AG04450 (cell line): Measurements from ENCODE around the gene MRPL34. TPM values are rescaled to one million over a fixed set of nuclear protein-coding genes. Genes with fewer than 3 reads are reported as not detected.

ENCODE experiments used
- CTCF ChIA-PET: fragments of 300-600, 350-600 bp; formaldehyde crosslinking; extraction: SDS; loops from one replicate; lab custom pipeline; 2022; ENCODE audit warnings: antibody characterized with exemption, inconsistent platforms; lab: Charles Lee
- POLR2A ChIA-PET: fragments of 350-600 bp; formaldehyde crosslinking; extraction: SDS; loops from one replicate; lab custom pipeline; 2021; ENCODE audit warnings: antibody characterized with exemption, inconsistent platforms; lab: Yijun Ruan, JAX
- DNase-seq: peaks from one replicate; pipeline ENCODE4 v3.0.0-alpha.2; 2011; ENCODE audit warnings: low read depth, low spot score
- H3K27ac ChIP-seq: one replicate; pipeline ENCODE4 v1.5.1; 2012; ENCODE audit warnings: low read depth, low read length, control low read depth
- H3K27me3 ChIP-seq: one replicate; pipeline ENCODE4 v1.6.0; 2012; ENCODE audit warnings: low read length; ENCODE audit not compliant: control insufficient read depth, insufficient read depth
- H3K4me3 ChIP-seq: 2 replicates; pipeline ENCODE4 v1.5.1; 2011; ENCODE audit warnings: mild to moderate bottlenecking, low read depth, low read length, control low read depth
- H3K9me3 ChIP-seq: 2 replicates; pipeline ENCODE4 v1.5.1; 2012; ENCODE audit warnings: low read length; ENCODE audit not compliant: control insufficient read depth, insufficient read depth
- polyA plus RNA-seq: library from polyadenylated mRNA; depleted of rRNA; stranded (reverse); fragments of >200 nt; gene quantifications from 2 replicates; pipeline ENCODE4 v1.2.3, GENCODE V29; 2011
- TF ChIP-seq, protein P1 (sequence below): IDR thresholded peaks from 2 replicates; pipeline ENCODE4 v1.5.1; 2011; ENCODE audit warnings: low read depth, low read length, control low read depth, inconsistent platforms

MRPL34 gene
- polyA plus RNA-seq, 1 experiment, result 23.2 TPM

GRCh38 chr19:17312189-17313113 is 6.8 kb downstream of the MRPL34 start:
- ChIA-PET POLR2A (interaction anchor here (1.0 kb wide), 1 partner anchor 21 kb away, joined by 3 read pairs; no protein-coding TSS in a partner anchor), CTCF (no interaction called here)
- Histone ChIP-seq H3K9me3 (peaks cover 7% of the 10 kb centered on the region; the same call in 1 of the 2 replicates), H3K27me3 (no peaks in the 10 kb centered on the region), H3K27ac (peak overlapping the region; percentile 39), H3K4me3 (no peak overlapping the region)
- TF ChIP-seq, protein P1, sequence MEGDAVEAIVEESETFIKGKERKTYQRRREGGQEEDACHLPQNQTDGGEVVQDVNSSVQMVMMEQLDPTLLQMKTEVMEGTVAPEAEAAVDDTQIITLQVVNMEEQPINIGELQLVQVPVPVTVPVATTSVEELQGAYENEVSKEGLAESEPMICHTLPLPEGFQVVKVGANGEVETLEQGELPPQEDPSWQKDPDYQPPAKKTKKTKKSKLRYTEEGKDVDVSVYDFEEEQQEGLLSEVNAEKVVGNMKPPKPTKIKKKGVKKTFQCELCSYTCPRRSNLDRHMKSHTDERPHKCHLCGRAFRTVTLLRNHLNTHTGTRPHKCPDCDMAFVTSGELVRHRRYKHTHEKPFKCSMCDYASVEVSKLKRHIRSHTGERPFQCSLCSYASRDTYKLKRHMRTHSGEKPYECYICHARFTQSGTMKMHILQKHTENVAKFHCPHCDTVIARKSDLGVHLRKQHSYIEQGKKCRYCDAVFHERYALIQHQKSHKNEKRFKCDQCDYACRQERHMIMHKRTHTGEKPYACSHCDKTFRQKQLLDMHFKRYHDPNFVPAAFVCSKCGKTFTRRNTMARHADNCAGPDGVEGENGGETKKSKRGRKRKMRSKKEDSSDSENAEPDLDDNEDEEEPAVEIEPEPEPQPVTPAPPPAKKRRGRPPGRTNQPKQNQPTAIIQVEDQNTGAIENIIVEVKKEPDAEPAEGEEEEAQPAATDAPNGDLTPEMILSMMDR, result no peak
- DNase-seq, result no peak

- no peak overlapping the region for H3K4me3 ChIP-seq
- TF ChIP-seq, protein P1, result no peak
- DNase-seq, result no peak
- CTCF ChIA-PET, result interaction anchor here (0.7 kb wide), 1 partner anchor 52 kb away, joined by 6 read pairs; no protein-coding TSS in a partner anchor
- H3K27ac ChIP-seq, result no peak overlapping the region
- POLR2A ChIA-PET, result interaction anchor here (0.6 kb wide), 1 partner anchor 57 kb away, joined by 5 read pairs; no protein-coding TSS in a partner anchor
- peaks cover 7% of the 10 kb centered on the region; the same call in 1 of the 2 replicates for H3K9me3 ChIP-seq
- no peaks in the 10 kb centered on the region for H3K27me3 ChIP-seq
Observed at GRCh38 chr19:17314007-17314593, 8.4 kb downstream of the MRPL34 start.

GRCh38 chr19:17318966-17319365 is 13.3 kb downstream of the MRPL34 start:
- Histone ChIP-seq H3K27ac (no peak overlapping the region), H3K9me3 (peaks cover 3% of the 10 kb centered on the region; the same call in 1 of the 2 replicates), H3K4me3 (no peak overlapping the region), H3K27me3 (no peaks in the 10 kb centered on the region)
- ChIA-PET CTCF (no interaction called here), POLR2A (no interaction called here)
- DNase-seq, result no peak
- TF ChIP-seq, protein P1, result no peak

DNA sequence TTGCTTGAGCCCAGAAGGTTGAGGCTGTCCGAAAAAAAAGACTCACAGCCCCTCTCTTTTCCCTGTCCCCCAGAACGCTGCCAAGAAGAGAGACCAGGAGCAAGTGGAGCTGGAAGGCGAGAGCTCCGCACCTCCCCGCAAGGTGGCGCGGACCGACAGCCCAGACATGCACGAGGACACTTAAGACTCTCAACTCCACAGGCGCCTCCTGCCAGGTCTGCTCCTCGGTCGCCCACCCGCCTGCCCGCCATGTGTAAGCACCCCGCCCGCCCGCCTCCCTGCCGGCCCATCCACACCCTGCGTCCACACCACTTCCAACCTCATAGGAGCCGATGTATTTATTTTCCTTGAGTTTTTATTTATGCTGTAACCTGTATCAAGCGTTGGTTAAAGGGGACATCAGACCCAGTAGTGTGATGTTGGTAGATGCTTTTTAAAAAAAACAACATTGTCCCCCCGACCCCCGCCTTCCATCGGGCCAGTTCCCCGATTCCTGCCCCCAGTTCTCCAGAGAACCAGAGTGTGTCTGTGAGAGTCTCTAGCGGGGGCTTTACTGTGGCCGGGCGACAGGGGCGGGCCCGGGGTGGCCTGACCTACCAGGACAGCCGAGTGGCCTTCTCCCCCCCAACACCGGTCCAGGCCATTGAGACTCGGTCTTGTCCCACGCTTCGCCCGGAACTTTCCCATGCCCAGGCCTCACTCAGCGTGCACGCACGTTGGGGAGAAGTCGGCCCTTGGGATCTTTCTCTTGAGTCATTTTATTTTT is 14.0 kb downstream of the MRPL34 start:
- POLR2A ChIA-PET, result no interaction called here
- no peak for DNase-seq
- CTCF ChIA-PET, result no interaction called here
- H3K4me3 ChIP-seq, result no peak overlapping the region
- TF ChIP-seq, protein P1, result no peak
- no peaks in the 10 kb centered on the region for H3K27me3 ChIP-seq
- peaks cover 3% of the 10 kb centered on the region; the same call in 1 of the 2 replicates for H3K9me3 ChIP-seq
- H3K27ac ChIP-seq, result no peak overlapping the region
